ENCODE data around the gene EPDR1. TPM values are rescaled to one million over a fixed set of nuclear protein-coding genes. Genes with fewer than 3 reads are reported as not detected.

Gene EPDR1
- total and polyA plus RNA-seq, 2 experiments from 2014 or later: 44.2 to 51.9 TPM

DNA sequence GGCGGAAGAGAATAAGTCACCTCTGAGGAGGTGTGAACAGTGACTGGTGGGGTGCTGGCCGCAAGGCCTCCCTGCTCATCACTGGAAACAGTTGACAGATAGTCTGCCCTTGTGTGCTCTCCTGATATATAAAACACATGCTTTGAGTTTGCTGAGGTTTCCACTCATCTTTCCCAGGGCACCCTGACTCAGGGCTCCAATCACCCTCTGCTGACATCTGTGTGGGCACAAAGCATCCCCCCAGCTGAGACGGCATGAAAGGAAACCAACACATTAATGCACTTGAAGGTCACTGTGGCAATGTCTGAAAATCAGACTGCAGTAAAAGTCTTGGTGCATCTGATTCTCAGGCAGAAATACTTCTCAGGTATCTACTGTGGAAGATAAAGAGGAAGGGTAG lies 49.8 kb downstream of the EPDR1 start:
- no peaks in the 10 kb centered on the region for H3K27me3 ChIP-seq
- H3K4me3 ChIP-seq: no peak overlapping the region
- H3K4me1 ChIP-seq (ENCODE audit: low read depth): peaks cover 34% of the 10 kb centered on the region
- no peaks in the 10 kb centered on the region for H3K9me3 ChIP-seq (ENCODE audit: low read depth)
- no peak for DNase-seq (ENCODE audit: low read depth in 1 of 2, low spot score in 1 of 2)
- H3K27ac ChIP-seq: no peak overlapping the region
- no peaks in the 10 kb centered on the region for H3K36me3 ChIP-seq
- TF ChIP-seq, protein P1, sequence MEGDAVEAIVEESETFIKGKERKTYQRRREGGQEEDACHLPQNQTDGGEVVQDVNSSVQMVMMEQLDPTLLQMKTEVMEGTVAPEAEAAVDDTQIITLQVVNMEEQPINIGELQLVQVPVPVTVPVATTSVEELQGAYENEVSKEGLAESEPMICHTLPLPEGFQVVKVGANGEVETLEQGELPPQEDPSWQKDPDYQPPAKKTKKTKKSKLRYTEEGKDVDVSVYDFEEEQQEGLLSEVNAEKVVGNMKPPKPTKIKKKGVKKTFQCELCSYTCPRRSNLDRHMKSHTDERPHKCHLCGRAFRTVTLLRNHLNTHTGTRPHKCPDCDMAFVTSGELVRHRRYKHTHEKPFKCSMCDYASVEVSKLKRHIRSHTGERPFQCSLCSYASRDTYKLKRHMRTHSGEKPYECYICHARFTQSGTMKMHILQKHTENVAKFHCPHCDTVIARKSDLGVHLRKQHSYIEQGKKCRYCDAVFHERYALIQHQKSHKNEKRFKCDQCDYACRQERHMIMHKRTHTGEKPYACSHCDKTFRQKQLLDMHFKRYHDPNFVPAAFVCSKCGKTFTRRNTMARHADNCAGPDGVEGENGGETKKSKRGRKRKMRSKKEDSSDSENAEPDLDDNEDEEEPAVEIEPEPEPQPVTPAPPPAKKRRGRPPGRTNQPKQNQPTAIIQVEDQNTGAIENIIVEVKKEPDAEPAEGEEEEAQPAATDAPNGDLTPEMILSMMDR (IDR thresholded peaks at IDR 0.05; ENCODE audit: low read depth, low read length): no peak

DNA sequence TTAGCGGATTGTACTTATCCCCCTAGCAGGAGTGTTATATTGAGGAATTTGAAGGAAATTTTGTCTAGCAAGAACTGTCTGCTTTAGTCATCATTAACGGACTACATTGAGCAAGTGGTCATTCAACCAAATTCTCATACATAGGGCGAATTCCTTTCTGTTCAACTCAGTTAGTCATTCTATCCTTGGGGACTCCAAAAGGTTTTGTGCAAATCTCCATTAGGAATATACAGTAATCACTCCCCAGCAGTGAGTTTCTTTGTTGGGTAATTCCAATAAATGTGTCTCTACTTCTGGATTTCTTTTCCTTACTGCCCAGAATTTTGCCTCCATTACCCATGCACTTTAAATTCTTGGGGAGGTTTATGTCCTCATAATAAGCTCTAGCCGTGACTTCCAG lies 51.1 kb downstream of the EPDR1 start:
- Histone ChIP-seq H3K4me3 (no peak overlapping the region), H3K36me3 (no peaks in the 10 kb centered on the region), H3K9me3 (ENCODE audit: low read depth) (no peaks in the 10 kb centered on the region), H3K4me1 (ENCODE audit: low read depth) (peaks cover 37% of the 10 kb centered on the region), H3K27me3 (no peaks in the 10 kb centered on the region), H3K27ac (no peak overlapping the region)
- TF ChIP-seq, protein P1 (IDR thresholded peaks at IDR 0.05; ENCODE audit: low read depth, low read length): no peak
- DNase-seq (ENCODE audit: low read depth in 1 of 2, low spot score in 1 of 2): peak in 1 of 2 donors; percentile 28

DNA sequence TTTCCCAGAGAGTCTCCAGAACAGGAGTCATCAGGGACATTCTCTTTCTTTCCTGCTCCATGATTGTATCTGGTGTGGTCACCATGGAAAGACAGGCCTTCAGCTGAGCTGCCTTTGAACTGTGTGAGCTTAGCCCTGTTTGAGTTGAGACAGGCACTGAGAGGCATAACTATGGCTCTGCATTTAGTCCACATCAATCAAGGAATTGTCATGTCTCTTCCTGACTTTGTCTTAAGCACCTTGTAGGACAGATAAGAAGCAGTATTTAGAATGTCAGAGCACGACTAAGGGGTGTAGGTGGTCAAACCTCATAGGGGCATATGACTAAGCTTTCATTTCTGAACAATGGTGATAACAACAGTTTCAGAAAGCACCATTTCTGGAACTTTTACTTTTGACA lies 53.5 kb downstream of the EPDR1 start:
- no peak overlapping the region for H3K4me3 ChIP-seq
- TF ChIP-seq, protein P1 (IDR thresholded peaks at IDR 0.05; ENCODE audit: low read depth, low read length): no peak
- no peaks in the 10 kb centered on the region for H3K27me3 ChIP-seq
- peak in 1 of 2 donors; percentile 51 for DNase-seq (ENCODE audit: low read depth in 1 of 2, low spot score in 1 of 2)
- H3K9me3 ChIP-seq (ENCODE audit: low read depth): no peaks in the 10 kb centered on the region
- H3K36me3 ChIP-seq: no peaks in the 10 kb centered on the region
- peak overlapping the region; percentile 81 for H3K27ac ChIP-seq
- H3K4me1 ChIP-seq (ENCODE audit: low read depth): peaks cover 43% of the 10 kb centered on the region

DNA sequence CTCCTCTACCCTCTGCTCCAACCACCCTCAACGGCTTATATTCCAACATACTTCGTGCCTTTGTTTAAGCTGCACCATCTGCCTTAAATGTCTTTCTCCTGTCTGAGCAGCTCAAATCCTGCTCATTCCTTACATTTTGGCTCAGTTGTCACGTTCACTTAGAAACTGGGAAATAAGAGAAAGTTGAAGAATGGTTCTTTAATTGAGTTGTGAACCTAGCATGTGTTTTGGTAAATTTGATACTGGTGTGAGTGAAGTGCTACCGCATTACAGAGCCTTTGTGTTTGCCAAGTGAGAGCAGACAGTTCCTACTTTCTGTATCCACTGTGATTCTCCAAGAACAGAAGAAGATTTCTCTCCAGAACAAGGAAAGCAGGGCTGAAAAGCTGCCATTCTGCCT lies 54.3 kb downstream of the EPDR1 start:
- Histone ChIP-seq H3K36me3 (no peaks in the 10 kb centered on the region), H3K4me1 (ENCODE audit: low read depth) (peaks cover 43% of the 10 kb centered on the region), H3K27me3 (no peaks in the 10 kb centered on the region), H3K4me3 (no peak overlapping the region), H3K27ac (peak overlapping the region; percentile 81), H3K9me3 (ENCODE audit: low read depth) (no peaks in the 10 kb centered on the region)
- DNase-seq (ENCODE audit: low read depth in 1 of 2, low spot score in 1 of 2): no peak
- TF ChIP-seq, protein P1 (IDR thresholded peaks at IDR 0.05; ENCODE audit: low read depth, low read length): no peak

DNA sequence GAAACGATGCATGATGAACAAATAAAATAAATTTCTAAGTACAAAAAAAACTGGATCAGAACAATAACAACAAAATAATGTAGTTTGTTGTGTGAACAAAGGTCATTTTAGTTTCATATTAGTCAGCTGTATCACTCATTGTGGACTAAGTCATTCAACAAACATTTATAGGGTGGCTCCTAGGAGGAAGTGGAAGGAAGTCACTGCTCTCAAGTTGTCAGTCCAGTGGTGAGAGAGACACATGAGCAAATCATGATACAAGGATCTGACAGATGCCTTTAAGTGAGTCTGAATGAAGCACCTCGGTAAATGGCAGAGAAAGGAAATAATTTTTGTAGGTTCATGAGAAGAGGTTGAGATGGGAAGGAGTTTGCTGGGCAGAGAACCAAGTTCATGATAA lies 56.8 kb downstream of the EPDR1 start:
- H3K9me3 ChIP-seq (ENCODE audit: low read depth): no peaks in the 10 kb centered on the region
- H3K27me3 ChIP-seq: no peaks in the 10 kb centered on the region
- H3K4me3 ChIP-seq: no peak overlapping the region
- peaks cover 37% of the 10 kb centered on the region for H3K4me1 ChIP-seq (ENCODE audit: low read depth)
- peak overlapping the region; percentile 11 for H3K27ac ChIP-seq
- DNase-seq (ENCODE audit: low read depth in 1 of 2, low spot score in 1 of 2): no peak
- no peaks in the 10 kb centered on the region for H3K36me3 ChIP-seq
- TF ChIP-seq, protein P1 (IDR thresholded peaks at IDR 0.05; ENCODE audit: low read depth, low read length): no peak

DNA sequence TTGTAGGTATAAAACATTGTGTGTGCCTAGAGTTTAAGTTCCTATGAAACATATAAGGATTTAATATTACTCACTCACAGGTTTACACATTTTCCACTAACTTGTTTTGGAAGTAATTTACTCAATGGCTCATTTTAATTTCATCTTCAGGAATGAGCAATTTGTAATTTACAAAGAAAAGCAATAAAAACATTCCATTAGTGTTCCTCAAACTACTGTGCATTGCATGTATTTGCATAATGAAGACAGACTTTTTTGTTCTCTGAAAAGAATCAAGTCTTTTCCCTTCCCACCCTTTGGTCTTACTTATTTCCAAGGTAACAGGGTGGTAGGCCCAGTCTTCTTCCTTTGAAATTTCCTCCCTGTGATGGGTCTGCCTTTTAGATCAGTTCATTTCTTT lies 61.2 kb downstream of the EPDR1 start:
- no peak for DNase-seq (ENCODE audit: low read depth in 1 of 2, low spot score in 1 of 2)

More for the DNA sequence above, 61.2 kb downstream of the EPDR1 start:
- H3K27ac ChIP-seq: no peak overlapping the region
- no peak overlapping the region for H3K4me3 ChIP-seq
- H3K36me3 ChIP-seq: no peaks in the 10 kb centered on the region
- peaks cover 7% of the 10 kb centered on the region for H3K4me1 ChIP-seq (ENCODE audit: low read depth)
- no peaks in the 10 kb centered on the region for H3K9me3 ChIP-seq (ENCODE audit: low read depth)
- TF ChIP-seq, protein P1 (IDR thresholded peaks at IDR 0.05; ENCODE audit: low read depth, low read length): no peak
- H3K27me3 ChIP-seq: no peaks in the 10 kb centered on the region
